Keratinocyte (primary cell): ENCODE results near the gene TMCC2. TPM values are rescaled to one million over a fixed set of nuclear protein-coding genes. Genes with fewer than 3 reads are reported as not detected.
"Not testable (repeated sequence)": the region's sequence is repeated elsewhere in the genome, so short reads cannot be mapped to it uniquely, and the experiment has no call there.

Experiments used
- DNase-seq: peaks from one replicate; pipeline ENCODE4 v3.0.0-alpha.2; 2011; ENCODE audit warnings: low read depth, missing footprints, low spot score
- FAIRE-seq: peaks from 2 replicates; lab custom pipeline; 2011; peaks lifted over from hg19 to GRCh38; lab: Jason Lieb, UNC
- H2AFZ ChIP-seq: 2 replicates; pipeline ENCODE4 v1.6.0; 2012; ENCODE audit warnings: low read length, control low read depth, inconsistent platforms; ENCODE audit not compliant: control insufficient read depth
- H3K27ac ChIP-seq: 2 replicates; pipeline ENCODE4 v1.5.1; 2011; ENCODE audit warnings: low read length; ENCODE audit not compliant: control insufficient read depth, insufficient read depth
- H3K27me3 ChIP-seq: 3 replicates; pipeline ENCODE4 v1.6.0; 2011; ENCODE audit warnings: low read length; ENCODE audit not compliant: control insufficient read depth, insufficient read depth; ENCODE audit errors: extremely low read depth
- H3K36me3 ChIP-seq, 2 experiments: 2 replicates in 1 of 2; 3 replicates in 1 of 2; pipeline ENCODE4 v1.5.1; 2011; ENCODE audit warnings: low read length in 2 of 2, mild to moderate bottlenecking in 1 of 2; ENCODE audit not compliant: control insufficient read depth in 2 of 2, insufficient read depth in 2 of 2; ENCODE audit errors: extremely low read depth in 1 of 2
- H3K4me1 ChIP-seq: 3 replicates; pipeline ENCODE4 v1.5.1; 2011; ENCODE audit warnings: low read length; ENCODE audit not compliant: control insufficient read depth, insufficient read depth; ENCODE audit errors: extremely low read depth
- H3K4me2 ChIP-seq: 3 replicates; pipeline ENCODE4 v1.6.0; 2011; ENCODE audit warnings: low read depth, low read length; ENCODE audit not compliant: control insufficient read depth, insufficient read depth; ENCODE audit errors: extremely low read depth
- H3K4me3 ChIP-seq, 3 experiments: fragments of 200-600 bp in 1 of 3; sonication (generic) in 1 of 3; 2 replicates in 2 of 3; 3 replicates in 1 of 3; pipeline ENCODE4 v1.5.1; 2011 to 2016; ENCODE audit warnings: low read length in 3 of 3, mild to moderate bottlenecking in 3 of 3, control low read depth in 2 of 3, inconsistent platforms in 1 of 3, low read depth in 1 of 3, mixed read lengths in 1 of 3, mixed run types in 1 of 3, moderate library complexity in 1 of 3; ENCODE audit not compliant: control insufficient read depth in 2 of 3, insufficient read depth in 2 of 3; ENCODE audit errors: extremely low read depth in 1 of 3
- H3K79me2 ChIP-seq: 2 replicates; pipeline ENCODE4 v1.6.0; 2012; ENCODE audit warnings: low read length; ENCODE audit not compliant: control insufficient read depth, insufficient read depth
- H3K9ac ChIP-seq: 3 replicates; pipeline ENCODE4 v1.6.0; 2011; ENCODE audit warnings: low read length; ENCODE audit not compliant: control insufficient read depth, insufficient read depth; ENCODE audit errors: extremely low read depth
- H3K9me1 ChIP-seq: 3 replicates; pipeline ENCODE4 v1.6.0; 2011; ENCODE audit warnings: low read length; ENCODE audit not compliant: control insufficient read depth, insufficient read depth; ENCODE audit errors: extremely low read depth
- H3K9me3 ChIP-seq: 2 replicates; pipeline ENCODE4 v1.5.1; 2012; ENCODE audit warnings: low read depth, low read length; ENCODE audit not compliant: control insufficient read depth
- H4K20me1 ChIP-seq: 3 replicates; pipeline ENCODE4 v1.6.0; 2011; ENCODE audit warnings: low read length; ENCODE audit not compliant: control insufficient read depth, insufficient read depth; ENCODE audit errors: extremely low read depth
- EZH2 ChIP-seq: IDR thresholded peaks from one replicate; pipeline ENCODE4 v1.6.1; 2012; ENCODE audit warnings: inconsistent platforms, mild to moderate bottlenecking, low read length, moderate library complexity
- dilution Hi-C: fragments of 300-500 bp; cut with MboI; formaldehyde crosslinking; loops from one replicate; pipeline ENCODE4 v1.7.0; 2020; ENCODE audit warnings: low sequenced_read_pairs; ENCODE audit not compliant: extremely low pct_ligation_motif_present
- polyA minus RNA-seq, 3 experiments: library from RNA; depleted of rRNA, polyadenylated mRNA; stranded (reverse); fragments of >200 nt; gene quantifications; 1 replicate in 1 of 3; 2 replicates in 1 of 3; 3 replicates in 1 of 3; pipeline ENCODE4 v1.2.3, GENCODE V29; 2011
- polyA plus RNA-seq, 5 experiments: library from polyadenylated mRNA; depleted of rRNA in 3 of 5; stranded (reverse) in 3 of 5; stranded (forward) in 1 of 5; unstranded in 1 of 5; fragments of >200 nt; gene quantifications; 1 replicate in 1 of 5; 2 replicates in 3 of 5; 3 replicates in 1 of 5; pipeline versions ENCODE4 v1.2.1 to v1.2.3, GENCODE V29; 2011 to 2012; ENCODE audit warnings: missing spikeins in 2 of 5, low read depth in 1 of 5, low replicate concordance in 1 of 5
- TF ChIP-seq, protein P1 (sequence below), 3 experiments: IDR thresholded peaks in 1 of 3; conservative IDR thresholded peaks in 1 of 3; optimal IDR thresholded peaks in 1 of 3; 2 replicates in 2 of 3; 3 replicates in 1 of 3; pipeline versions ENCODE3 to v1.5.1; 2011; ENCODE audit warnings: low read length in 3 of 3, mild to moderate bottlenecking in 3 of 3, moderate library complexity in 2 of 3, control low read depth in 1 of 3, inconsistent platforms in 1 of 3; ENCODE audit not compliant: insufficient read depth in 2 of 3; ENCODE audit errors: extremely low read depth in 1 of 3

The TMCC2 gene
- polyA plus RNA-seq (0.60 to 1.8 TPM (median 0.83 TPM) in 3 replicates), polyA minus RNA-seq (1.2 to 2.4 TPM (median 2.4 TPM) in 3 replicates)
- polyA plus RNA-seq (2011; ENCODE audit: low read depth): 0.27 TPM
- 0.69 and 1.4 TPM in 2 replicates for polyA plus RNA-seq (2011; cell fraction: cytosol; rRNA removed)
- 1.3 and 1.7 TPM in 2 replicates for polyA plus RNA-seq (2011; cell fraction: nucleus; rRNA removed)
- polyA plus RNA-seq (2012; ENCODE audit: low replicate concordance): 0.17 and 0.79 TPM in 2 replicates
- 3.1 TPM for polyA minus RNA-seq (2011; cell fraction: cytosol; rRNA and poly(A)+ RNA removed)
- polyA minus RNA-seq (2011; cell fraction: nucleus; rRNA and poly(A)+ RNA removed): 0.95 and 1.6 TPM in 2 replicates

GRCh38 chr1:205227584-205228013 lies at the start of gene TMCC2:
TMCC2 (plus strand) TSS chr1:205227946; CDS start chr1:205228565, 619 bp downstream.
- peak within 1 kb of the TSS; percentile 96 for H3K4me2 ChIP-seq
- H3K9ac ChIP-seq: peak within 1 kb of the TSS; percentile 64
- peak within 1 kb of the TSS; percentile 51 to 78 (median 75) for H3K4me3 ChIP-seq
- DNase-seq: no peak
- H3K9me3 ChIP-seq: no peaks in the 10 kb centered on the region
- TF ChIP-seq EZH2: no peak
- TF ChIP-seq, protein P1, sequence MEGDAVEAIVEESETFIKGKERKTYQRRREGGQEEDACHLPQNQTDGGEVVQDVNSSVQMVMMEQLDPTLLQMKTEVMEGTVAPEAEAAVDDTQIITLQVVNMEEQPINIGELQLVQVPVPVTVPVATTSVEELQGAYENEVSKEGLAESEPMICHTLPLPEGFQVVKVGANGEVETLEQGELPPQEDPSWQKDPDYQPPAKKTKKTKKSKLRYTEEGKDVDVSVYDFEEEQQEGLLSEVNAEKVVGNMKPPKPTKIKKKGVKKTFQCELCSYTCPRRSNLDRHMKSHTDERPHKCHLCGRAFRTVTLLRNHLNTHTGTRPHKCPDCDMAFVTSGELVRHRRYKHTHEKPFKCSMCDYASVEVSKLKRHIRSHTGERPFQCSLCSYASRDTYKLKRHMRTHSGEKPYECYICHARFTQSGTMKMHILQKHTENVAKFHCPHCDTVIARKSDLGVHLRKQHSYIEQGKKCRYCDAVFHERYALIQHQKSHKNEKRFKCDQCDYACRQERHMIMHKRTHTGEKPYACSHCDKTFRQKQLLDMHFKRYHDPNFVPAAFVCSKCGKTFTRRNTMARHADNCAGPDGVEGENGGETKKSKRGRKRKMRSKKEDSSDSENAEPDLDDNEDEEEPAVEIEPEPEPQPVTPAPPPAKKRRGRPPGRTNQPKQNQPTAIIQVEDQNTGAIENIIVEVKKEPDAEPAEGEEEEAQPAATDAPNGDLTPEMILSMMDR (optimal IDR thresholded peaks at IDR 0.05 in 1 of 3, IDR thresholded peaks at IDR 0.05 in 1 of 3, conservative IDR thresholded peaks at IDR 0.05 in 1 of 3; ENCODE audit: extremely low read depth in 1 of 3, insufficient read depth in 2 of 3, low read length in 3 of 3): no peak
- H3K4me1 ChIP-seq: peaks cover 35% of the 10 kb centered on the region
- peak within 1 kb of the TSS; percentile 80 for H2AFZ ChIP-seq
- dilution Hi-C loops: no loop called here
- no peaks in the 10 kb centered on the region for H3K9me1 ChIP-seq
- no peaks in the 10 kb centered on the region for H3K27me3 ChIP-seq
- peak within 1 kb of the TSS; percentile 76 for H3K27ac ChIP-seq
- H3K79me2 ChIP-seq: no peaks in the 10 kb centered on the region
- H4K20me1 ChIP-seq: no peaks in the 10 kb centered on the region
- H3K36me3 ChIP-seq: no peaks in the 10 kb centered on the region
- FAIRE-seq: no peak

GRCh38 chr1:205179842-205180241 lies 47.9 kb upstream of the TMCC2 start:
- no peak overlapping the region for H3K9ac ChIP-seq
- peaks cover 15% of the 10 kb centered on the region for H3K4me1 ChIP-seq
- no peak overlapping the region for H3K27ac ChIP-seq
- no peak for DNase-seq
- no peaks in the 10 kb centered on the region for H4K20me1 ChIP-seq
- no peaks in the 10 kb centered on the region for H3K9me3 ChIP-seq
- TF ChIP-seq, protein P1 (optimal IDR thresholded peaks at IDR 0.05 in 1 of 3, IDR thresholded peaks at IDR 0.05 in 1 of 3, conservative IDR thresholded peaks at IDR 0.05 in 1 of 3; ENCODE audit: extremely low read depth in 1 of 3, insufficient read depth in 2 of 3, low read length in 3 of 3): no peak
- no peak for TF ChIP-seq EZH2
- peaks cover 0 to 1% of the 10 kb centered on the region in 2 experiments for H3K36me3 ChIP-seq
- dilution Hi-C loops: no loop called here
- peaks cover 1% of the 10 kb centered on the region for H3K79me2 ChIP-seq
- H2AFZ ChIP-seq: no peak overlapping the region
- no peak overlapping the region for H3K4me3 ChIP-seq
- no peak overlapping the region for H3K4me2 ChIP-seq
- H3K9me1 ChIP-seq: peaks cover 5% of the 10 kb centered on the region
- no peak for FAIRE-seq
- no peaks in the 10 kb centered on the region for H3K27me3 ChIP-seq

DNA sequence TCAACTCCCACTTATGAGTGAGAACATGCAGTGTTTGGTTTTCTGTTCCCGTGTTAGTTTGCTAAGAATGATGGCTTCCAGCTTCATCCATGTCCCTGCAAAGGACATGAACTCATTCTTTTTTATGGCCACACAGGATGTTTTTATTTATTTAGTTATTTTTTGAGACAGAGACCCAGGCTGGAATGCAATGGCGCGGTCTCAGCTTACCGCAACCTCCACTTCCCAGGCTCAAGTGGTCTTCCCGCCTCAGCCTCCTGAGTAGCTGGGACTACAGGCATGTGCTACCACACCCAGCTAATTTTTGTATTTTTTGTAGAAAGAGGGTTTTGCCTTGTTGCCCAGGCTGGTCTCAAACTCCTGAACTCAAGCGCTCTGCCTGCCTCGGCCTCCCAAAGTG lies 47.4 kb upstream of the TMCC2 start:
- H3K4me2 ChIP-seq, H2AFZ ChIP-seq, H3K27ac ChIP-seq, dilution Hi-C loops, DNase-seq, H3K9ac ChIP-seq, H3K79me2 ChIP-seq, FAIRE-seq, H3K27me3 ChIP-seq, H3K4me3 ChIP-seq, H3K9me3 ChIP-seq, H3K36me3 ChIP-seq, H4K20me1 ChIP-seq, H3K9me1 ChIP-seq: not testable (repeated sequence)
- peaks cover 10% of the 10 kb centered on the region for H3K4me1 ChIP-seq
